ENCODE results near the gene ZKSCAN5. TPM values are rescaled to one million over a fixed set of nuclear protein-coding genes. Genes with fewer than 3 reads are reported as not detected.
"Not testable (repeated sequence)": the region's sequence is repeated elsewhere in the genome, so short reads cannot be mapped to it uniquely, and the experiment has no call there.

Gene ZKSCAN5
- total RNA-seq, 2 donors from 2014 or later = 4.4 to 4.6 TPM

GRCh38 chr7:99563650-99564049 is 59.2 kb downstream of the ZKSCAN5 start:
- DNase-seq = no peak
- Mint-ChIP-seq H3K4me3 (no peak overlapping the region), H3K4me1 (peaks cover 28% of the 10 kb centered on the region), H3K27ac (peak overlapping the region; percentile 76), H3K27me3 (no peaks in the 10 kb centered on the region), H3K36me3 (ENCODE audit: low read depth) (peaks cover 19% of the 10 kb centered on the region)
- no peak for ATAC-seq
- H3K9me3 ChIP-seq (ENCODE audit: control insufficient read depth, low read length, poor library complexity, severe bottlenecking) = no peaks in the 10 kb centered on the region

GRCh38 chr7:99568770-99569169 is 64.3 kb downstream of the ZKSCAN5 start:
- H3K27ac Mint-ChIP-seq; H3K4me3 Mint-ChIP-seq; H3K9me3 ChIP-seq (ENCODE audit: control insufficient read depth, low read length, poor library complexity, severe bottlenecking); ATAC-seq; H3K27me3 Mint-ChIP-seq; DNase-seq: not testable (repeated sequence)
- Mint-ChIP-seq H3K36me3 (ENCODE audit: low read depth) (peaks cover 14% of the 10 kb centered on the region), H3K4me1 (peaks cover 18% of the 10 kb centered on the region)

GRCh38 chr7:99571768-99572167 is 67.3 kb downstream of the ZKSCAN5 start:
- peaks cover 6% of the 10 kb centered on the region for H3K36me3 Mint-ChIP-seq (ENCODE audit: low read depth)
- ATAC-seq = no peak
- no peak overlapping the region for H3K4me3 Mint-ChIP-seq
- no peaks in the 10 kb centered on the region for H3K9me3 ChIP-seq (ENCODE audit: control insufficient read depth, low read length, poor library complexity, severe bottlenecking)
- DNase-seq = no peak
- no peaks in the 10 kb centered on the region for H3K27me3 Mint-ChIP-seq
- H3K4me1 Mint-ChIP-seq = peaks cover 6% of the 10 kb centered on the region
- H3K27ac Mint-ChIP-seq = no peak overlapping the region

GRCh38 chr7:99573257-99573656 is 68.8 kb downstream of the ZKSCAN5 start:
- H3K9me3 ChIP-seq (ENCODE audit: control insufficient read depth, low read length, poor library complexity, severe bottlenecking) = no peaks in the 10 kb centered on the region
- Mint-ChIP-seq H3K4me3 (no peak overlapping the region), H3K27me3 (no peaks in the 10 kb centered on the region), H3K4me1 (peaks cover 6% of the 10 kb centered on the region), H3K36me3 (ENCODE audit: low read depth) (peaks cover 6% of the 10 kb centered on the region), H3K27ac (peak overlapping the region; percentile 14)
- ATAC-seq (no peak), DNase-seq (no peak)

GRCh38 chr7:99576251-99576650 is 71.8 kb downstream of the ZKSCAN5 start:
- Mint-ChIP-seq H3K27me3 (no peaks in the 10 kb centered on the region), H3K4me3 (no peak overlapping the region), H3K4me1 (peaks cover 18% of the 10 kb centered on the region), H3K36me3 (ENCODE audit: low read depth) (peaks cover 6% of the 10 kb centered on the region), H3K27ac (no peak overlapping the region)
- ATAC-seq (no peak), DNase-seq (no peak)
- no peaks in the 10 kb centered on the region for H3K9me3 ChIP-seq (ENCODE audit: control insufficient read depth, low read length, poor library complexity, severe bottlenecking)

DNA sequence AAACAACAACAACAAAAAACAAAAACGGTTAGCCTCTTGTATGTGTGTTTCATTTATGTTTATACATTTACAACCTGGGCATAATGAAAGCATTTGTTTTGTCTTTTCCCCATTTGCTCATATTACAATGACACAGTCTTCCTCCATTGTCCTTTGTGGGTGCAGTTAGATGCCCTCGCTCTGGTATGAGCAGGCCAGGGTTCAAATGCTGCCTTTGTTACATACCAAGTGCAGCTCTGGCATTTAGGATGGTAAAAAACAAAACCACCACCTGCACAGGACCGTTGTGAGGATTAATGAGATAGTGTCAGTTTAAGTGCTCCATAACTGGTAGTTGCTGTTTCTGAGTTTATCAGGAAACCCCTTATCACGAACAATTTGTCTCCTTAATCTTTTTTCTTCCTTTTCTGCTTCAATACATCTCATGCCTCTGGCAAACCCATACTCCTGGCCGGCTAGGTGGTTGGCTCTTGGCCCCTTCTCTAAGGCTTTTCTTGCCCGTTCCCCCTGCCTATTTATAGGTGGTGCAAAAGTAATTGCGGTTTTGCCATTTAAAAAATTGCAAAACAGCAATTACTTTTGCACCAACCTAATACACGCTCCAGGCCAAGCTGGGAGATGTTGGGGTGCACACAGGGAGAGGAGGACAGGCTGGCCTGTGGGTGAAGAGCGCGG is 75.0 kb downstream of the ZKSCAN5 start:
- Mint-ChIP-seq H3K27me3 (peaks cover 2% of the 10 kb centered on the region), H3K4me3 (peak overlapping the region; percentile 95), H3K27ac (no peak overlapping the region), H3K36me3 (ENCODE audit: low read depth) (no peaks in the 10 kb centered on the region), H3K4me1 (peaks cover 14% of the 10 kb centered on the region)
- no peak for ATAC-seq
- no peak for DNase-seq
- no peaks in the 10 kb centered on the region for H3K9me3 ChIP-seq (ENCODE audit: control insufficient read depth, low read length, poor library complexity, severe bottlenecking)

DNA sequence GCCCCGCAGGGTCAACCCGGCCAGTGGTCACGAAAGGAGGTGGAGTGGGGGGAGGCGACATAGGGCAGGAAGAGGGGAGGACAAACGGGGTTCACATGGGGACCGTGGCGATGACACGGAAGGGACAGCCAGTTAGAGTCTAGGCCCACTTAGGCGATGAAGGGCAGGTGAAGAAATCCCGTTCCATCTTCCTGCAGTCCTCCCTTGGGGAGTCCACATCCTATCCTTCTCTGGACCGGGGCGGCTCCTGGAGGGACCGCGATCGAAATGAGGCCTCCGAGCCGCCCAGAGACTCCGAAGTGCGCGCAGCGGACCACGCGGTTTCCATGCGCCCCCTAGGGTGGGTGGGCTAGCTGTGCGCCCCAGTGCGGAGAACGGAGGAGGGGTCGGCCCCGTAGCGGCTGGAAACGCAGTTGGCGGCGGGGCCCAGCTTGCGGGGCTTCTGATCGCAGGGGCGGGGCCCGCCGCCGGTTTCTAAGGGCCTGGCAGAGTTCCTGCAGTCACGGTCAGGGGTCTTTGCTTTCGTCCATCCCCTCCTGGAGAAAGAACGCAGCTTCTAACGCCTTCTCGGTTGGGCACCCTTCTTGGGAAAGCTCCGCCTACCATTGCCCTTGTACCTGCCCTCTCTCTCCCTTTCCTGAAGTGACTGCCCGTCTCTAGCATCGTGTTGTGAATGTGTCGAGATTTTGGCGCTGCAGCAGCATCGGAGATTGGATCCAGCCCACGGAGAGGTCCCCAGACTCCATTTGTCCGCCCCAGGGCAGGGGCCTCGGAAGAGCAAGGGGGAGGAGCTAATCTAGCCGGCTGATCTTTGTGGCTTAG is 75.7 kb downstream of the ZKSCAN5 start:
- H3K9me3 ChIP-seq (ENCODE audit: control insufficient read depth, low read length, poor library complexity, severe bottlenecking) = no peaks in the 10 kb centered on the region
- Mint-ChIP-seq H3K27me3 (peaks cover 9% of the 10 kb centered on the region), H3K4me3 (peak overlapping the region; percentile 95), H3K36me3 (ENCODE audit: low read depth) (no peaks in the 10 kb centered on the region), H3K4me1 (peaks cover 14% of the 10 kb centered on the region), H3K27ac (peak overlapping the region; percentile 41)
- DNase-seq = peak; percentile 21 to 43 (median 35)
- ATAC-seq = peak; percentile 81

GRCh38 chr7:99580778-99581332 is 76.4 kb downstream of the ZKSCAN5 start:
- ATAC-seq; H3K27me3 Mint-ChIP-seq; H3K9me3 ChIP-seq (ENCODE audit: control insufficient read depth, low read length, poor library complexity, severe bottlenecking); H3K36me3 Mint-ChIP-seq (ENCODE audit: low read depth); DNase-seq: not testable (repeated sequence)
- Mint-ChIP-seq H3K4me1 (peaks cover 14% of the 10 kb centered on the region), H3K4me3 (peak overlapping the region; percentile 95), H3K27ac (peak overlapping the region; percentile 41)

Other genes starting within 250 kb of the ZKSCAN5 start
- gene MYH16, start 231.8 kb upstream of the ZKSCAN5 start, total RNA-seq = not detected
- gene ARPC1A, start 178.8 kb upstream of the ZKSCAN5 start, total RNA-seq = 10 to 100 TPM; 29.2 to 37.7 TPM
- gene ARPC1B, start 129.9 kb upstream of the ZKSCAN5 start, total RNA-seq = 100 to 1,000 TPM; 185 to 220 TPM
- gene PDAP1, start 96.1 kb upstream of the ZKSCAN5 start, total RNA-seq = 10 to 100 TPM; 38.5 to 42.7 TPM
- 100 to 1,000 TPM; 170 to 175 TPM for gene BUD31, start 95.7 kb upstream of the ZKSCAN5 start, total RNA-seq
- gene PTCD1, start 65.9 kb upstream of the ZKSCAN5 start, total RNA-seq = 1 to 10 TPM; 3.6 to 3.8 TPM
- 10 to 100 TPM; 35.0 to 42.9 TPM for gene CPSF4, start 65.7 kb upstream of the ZKSCAN5 start, total RNA-seq
- 100 to 1,000 TPM in 1 of 2 donors, 10 to 100 TPM in 1; 83.3 to 103 TPM for gene ATP5MF, start 38.5 kb upstream of the ZKSCAN5 start, total RNA-seq
- 10 to 100 TPM; 12.5 to 18.1 TPM for gene ZNF789, start 31.8 kb upstream of the ZKSCAN5 start, total RNA-seq
- gene ZNF394, start 4.4 kb upstream of the ZKSCAN5 start, total RNA-seq = 100 to 1,000 TPM; 189 to 198 TPM
- gene FAM200A, start 47.5 kb downstream of the ZKSCAN5 start, total RNA-seq = 1 to 10 TPM; 2.3 to 2.5 TPM
- gene ZNF655, start 54.0 kb downstream of the ZKSCAN5 start, total RNA-seq = 100 to 1,000 TPM; 134 to 135 TPM
- 1 to 10 TPM in 1 of 2 donors, under 1 TPM in 1; 0.96 to 1.4 TPM for gene TMEM225B, start 93.6 kb downstream of the ZKSCAN5 start, total RNA-seq
- 10 to 100 TPM; 29.8 to 34.4 TPM for gene ZSCAN25, start 112.3 kb downstream of the ZKSCAN5 start, total RNA-seq
- under 1 TPM in 1 of 2 donors, not detected in 1; 0.20 TPM for gene CYP3A5, start 175.3 kb downstream of the ZKSCAN5 start, total RNA-seq
- gene CYP3A7, start 230.5 kb downstream of the ZKSCAN5 start, total RNA-seq = not detected